GM19351 (cell line): Measurements from ENCODE around the gene MTHFSD.

Experiments
- ATAC-seq: cut with Tn5 transposase; IDR thresholded peaks from one replicate; pipeline ENCODE4 v1.9.1; 2021; ENCODE audit warnings: mild to moderate bottlenecking, moderate library complexity; ENCODE audit not compliant: unreplicated experiment

Gene MTHFSD

GRCh38 chr16:86505185-86505898, 49.7 kb downstream of the MTHFSD start:
- ATAC-seq = no peak

- ATAC-seq = no peak
These were observed 50.5 kb downstream of the MTHFSD start for GRCh38 chr16:86504315-86505184.

GRCh38 chr16:86503830-86504229, 51.2 kb downstream of the MTHFSD start:
- no peak for ATAC-seq

- no peak for ATAC-seq
These were observed 51.9 kb downstream of the MTHFSD start for GRCh38 chr16:86502856-86503748.

- no peak for ATAC-seq
These were observed 52.8 kb downstream of the MTHFSD start for GRCh38 chr16:86501989-86502855.

- ATAC-seq = no peak
These were observed 54.1 kb downstream of the MTHFSD start for GRCh38 chr16:86500708-86501510.

- ATAC-seq = no peak
These were observed 54.9 kb downstream of the MTHFSD start for GRCh38 chr16:86499889-86500707.

GRCh38 chr16:86499440-86499786, 55.6 kb downstream of the MTHFSD start:
- no peak for ATAC-seq

GRCh38 chr16:86498671-86499439, 56.2 kb downstream of the MTHFSD start:
- no peak for ATAC-seq

- ATAC-seq = no peak
These were observed 56.8 kb downstream of the MTHFSD start for GRCh38 chr16:86498155-86498670.

GRCh38 chr16:86497551-86498021, 57.4 kb downstream of the MTHFSD start:
- ATAC-seq = no peak

GRCh38 chr16:86496929-86497461, 58.0 kb downstream of the MTHFSD start:
- ATAC-seq = no peak

GRCh38 chr16:86496262-86496928, 58.6 kb downstream of the MTHFSD start:
- no peak for ATAC-seq

- ATAC-seq = no peak
These were observed 59.2 kb downstream of the MTHFSD start for GRCh38 chr16:86495756-86496261.

- no peak for ATAC-seq
These were observed 59.7 kb downstream of the MTHFSD start for GRCh38 chr16:86495357-86495701.

- ATAC-seq = no peak
These were observed 60.3 kb downstream of the MTHFSD start for GRCh38 chr16:86494565-86495356.
